ENCODE data around the gene JSRP1.

JSRP1 gene

DNA sequence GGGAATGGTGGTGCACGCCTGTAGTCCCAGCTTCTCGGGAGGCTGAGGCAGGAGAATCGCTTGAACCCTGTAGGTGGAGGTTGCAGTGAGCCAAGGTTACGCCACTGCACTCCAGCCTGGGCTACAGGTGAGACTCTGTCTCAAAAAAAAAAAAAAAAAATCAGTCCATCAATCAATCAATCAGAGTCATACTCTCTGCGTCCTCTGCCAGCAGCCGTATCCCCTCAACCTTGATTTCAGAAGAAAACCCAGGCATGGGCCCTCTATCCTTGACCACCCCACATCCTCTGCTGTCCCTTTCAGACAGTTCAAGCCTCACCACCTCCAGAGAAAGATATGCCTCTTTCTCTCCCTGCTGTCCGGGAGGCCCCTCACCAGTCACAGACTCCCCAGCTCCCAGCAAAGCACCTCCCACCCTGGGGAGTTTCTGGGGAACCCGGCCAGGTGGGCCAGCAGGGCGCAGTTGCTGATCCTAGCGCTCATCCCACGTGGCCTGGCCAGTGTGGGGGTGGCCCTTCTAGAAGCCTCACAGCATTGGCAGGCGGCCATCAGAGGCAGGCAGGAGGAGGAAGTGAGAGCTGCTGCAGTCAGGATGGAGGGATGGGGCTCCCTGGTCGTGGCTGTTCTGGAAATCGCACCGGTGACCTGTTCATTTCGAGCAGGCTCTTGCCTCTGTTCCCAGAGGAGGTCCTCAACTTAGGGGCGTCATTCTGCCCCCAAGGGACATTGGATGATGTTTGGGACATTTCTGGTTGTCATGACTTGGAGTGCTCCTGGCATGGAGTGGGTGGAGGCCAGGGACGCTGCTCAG lies 10.2 kb upstream of the JSRP1 start:
- peak; percentile 56 to 61 for DNase-seq (ENCODE audit: low read depth in 2 of 2)

DNA sequence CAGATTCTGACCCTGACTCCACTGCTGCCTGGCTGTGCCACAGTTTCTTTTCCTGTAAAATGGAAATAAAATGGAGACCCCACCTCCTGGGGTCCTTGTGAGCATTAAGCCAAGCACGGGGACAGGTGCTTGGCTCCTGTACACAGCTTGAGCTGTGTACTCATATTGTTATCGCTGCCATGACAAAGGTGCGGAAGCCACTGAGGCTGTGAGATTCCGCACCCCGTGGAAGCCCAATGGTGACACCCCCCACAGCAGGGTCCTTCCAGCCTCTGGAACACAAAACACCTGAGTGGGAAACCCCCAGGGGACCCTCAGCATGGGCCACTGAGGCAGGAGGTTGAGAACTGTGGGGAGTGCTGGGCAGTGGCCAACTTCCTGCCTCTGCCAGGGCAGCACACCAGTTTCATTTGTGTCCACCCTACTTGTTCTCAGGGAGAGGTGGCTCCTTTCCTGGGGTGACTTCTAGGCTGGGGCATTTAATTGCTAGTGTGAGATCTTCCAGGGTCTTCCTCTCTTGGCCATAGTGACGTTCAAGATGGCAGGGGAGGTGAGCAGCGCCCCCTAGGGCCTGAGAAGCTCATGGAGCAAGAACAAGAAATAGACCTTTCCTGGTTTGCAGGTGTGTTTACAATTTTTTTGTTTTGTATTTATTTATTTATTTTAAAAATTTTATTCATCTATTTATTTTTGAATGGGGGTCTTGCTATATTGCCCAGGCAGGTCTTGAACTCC lies 5.4 kb upstream of the JSRP1 start:
- no peak for DNase-seq (ENCODE audit: low read depth in 2 of 2)

DNA sequence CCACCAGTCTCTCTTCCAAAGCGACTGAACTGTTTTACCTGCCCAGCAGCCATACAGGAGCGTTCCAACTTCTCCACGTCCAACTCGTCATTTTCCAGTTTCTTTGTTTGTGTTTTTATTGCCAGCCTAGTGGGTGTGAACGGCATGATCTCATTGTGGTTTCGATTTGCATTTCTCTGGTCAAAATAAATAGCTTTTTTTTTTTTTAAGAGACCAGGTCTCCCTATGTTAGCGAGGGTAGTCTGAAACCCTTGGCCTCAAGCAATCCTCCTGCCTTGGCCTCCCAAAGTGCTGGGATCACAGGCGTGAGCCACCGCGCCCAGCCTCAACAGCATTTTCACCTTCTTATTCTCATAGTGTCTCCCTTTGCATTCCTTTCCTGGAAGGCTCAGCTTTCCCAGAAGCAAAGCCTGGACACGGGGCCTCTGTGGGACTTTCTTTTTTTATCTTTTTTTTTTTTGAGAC lies 4.2 kb upstream of the JSRP1 start:
- no peak for DNase-seq (ENCODE audit: low read depth in 2 of 2)

DNA sequence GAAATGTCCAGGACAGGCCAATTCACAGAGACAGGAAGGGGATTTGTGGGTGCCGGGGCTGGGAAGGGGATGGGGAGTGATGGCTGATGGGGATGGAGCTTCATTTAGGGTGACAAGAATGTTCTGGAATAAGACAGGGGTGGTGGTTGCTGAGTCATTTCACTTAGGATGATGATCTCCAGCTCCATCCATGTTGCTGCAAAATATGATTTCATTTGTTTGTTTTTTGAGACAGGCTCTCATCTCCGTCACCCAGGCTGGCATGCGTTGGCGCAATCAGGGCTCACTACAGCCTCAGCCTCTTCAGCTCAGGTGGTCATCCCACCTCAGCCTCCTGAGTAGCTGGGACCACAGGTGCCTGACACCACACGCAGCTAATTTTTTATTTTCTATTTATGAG lies 3.1 kb upstream of the JSRP1 start:
- DNase-seq (ENCODE audit: low read depth in 2 of 2), result no peak

DNA sequence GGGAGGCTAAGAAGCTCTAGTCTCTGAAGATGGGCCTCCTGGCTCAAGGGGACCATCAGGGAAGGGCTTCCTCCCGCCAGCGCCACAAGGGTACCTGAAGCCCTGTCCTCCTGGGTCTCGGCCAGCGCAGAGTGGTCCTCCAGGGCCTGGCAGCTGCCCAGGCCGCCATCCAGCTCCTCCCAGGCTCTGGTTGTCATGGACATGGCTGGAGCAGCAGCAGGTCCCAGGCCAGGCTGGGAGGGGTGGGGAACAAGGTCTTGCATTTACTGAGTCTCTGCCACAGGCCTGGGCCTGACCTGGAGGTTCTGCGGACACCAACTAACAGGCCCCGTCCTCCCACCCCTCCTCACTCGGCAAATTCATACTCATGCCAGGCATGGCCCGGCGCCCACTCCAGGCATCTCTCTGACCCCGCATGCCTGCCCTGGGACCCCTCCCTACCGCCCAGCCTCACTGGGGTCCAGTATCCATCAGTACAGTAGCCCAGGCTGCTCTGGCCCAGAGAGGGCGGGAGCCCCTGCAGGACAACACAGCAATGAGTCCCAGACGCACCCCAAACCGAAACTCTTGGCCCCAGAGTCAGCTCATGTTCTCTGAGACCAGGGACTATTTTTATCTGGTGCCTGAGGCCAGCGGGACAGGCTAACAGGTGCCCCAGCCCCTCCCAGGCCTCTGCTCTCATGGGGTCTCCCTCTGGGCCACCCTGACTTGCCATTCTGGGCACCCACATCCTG lies 938 bp downstream of the JSRP1 start:
- DNase-seq (ENCODE audit: low read depth in 2 of 2), result no peak

DNA sequence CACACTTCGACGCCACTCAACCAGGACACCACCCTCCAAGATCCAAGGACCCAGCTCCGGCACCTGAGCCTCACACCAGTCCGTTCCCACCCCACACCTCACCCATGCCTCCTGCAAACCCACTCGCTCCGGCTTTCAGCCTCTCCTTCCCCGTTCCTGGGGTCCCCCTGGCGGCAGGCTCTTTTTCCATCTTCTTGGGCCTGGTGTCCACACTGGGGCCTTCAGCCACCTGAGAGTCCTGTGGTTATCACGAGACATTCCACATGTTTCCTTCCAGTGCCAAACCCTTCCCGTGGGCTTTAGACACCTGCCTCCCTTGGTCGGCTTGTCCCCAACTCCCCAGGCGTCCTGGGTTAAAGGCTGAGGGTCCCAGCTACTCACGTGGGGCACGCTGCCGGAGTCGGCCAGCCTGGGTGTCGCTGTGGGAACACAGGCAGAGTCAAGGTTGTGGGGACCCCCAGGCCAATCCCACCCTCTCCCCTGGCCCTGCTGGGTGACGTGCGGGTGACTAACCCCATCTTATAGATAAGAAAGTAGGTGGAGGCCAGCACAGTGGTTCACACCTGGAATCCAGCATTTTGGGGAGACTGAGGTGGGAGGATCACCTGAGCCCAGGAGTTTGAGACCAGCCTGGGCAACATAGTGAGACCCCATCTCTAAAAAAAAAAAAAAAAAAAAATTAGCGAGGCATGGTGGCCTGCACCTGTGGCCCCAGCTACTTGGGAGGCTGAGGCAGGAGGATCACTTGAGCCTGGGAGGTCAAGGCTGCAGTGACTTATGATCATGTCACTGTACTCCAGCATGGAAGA lies 1.9 kb downstream of the JSRP1 start:
- DNase-seq (ENCODE audit: low read depth in 2 of 2), result no peak

DNA sequence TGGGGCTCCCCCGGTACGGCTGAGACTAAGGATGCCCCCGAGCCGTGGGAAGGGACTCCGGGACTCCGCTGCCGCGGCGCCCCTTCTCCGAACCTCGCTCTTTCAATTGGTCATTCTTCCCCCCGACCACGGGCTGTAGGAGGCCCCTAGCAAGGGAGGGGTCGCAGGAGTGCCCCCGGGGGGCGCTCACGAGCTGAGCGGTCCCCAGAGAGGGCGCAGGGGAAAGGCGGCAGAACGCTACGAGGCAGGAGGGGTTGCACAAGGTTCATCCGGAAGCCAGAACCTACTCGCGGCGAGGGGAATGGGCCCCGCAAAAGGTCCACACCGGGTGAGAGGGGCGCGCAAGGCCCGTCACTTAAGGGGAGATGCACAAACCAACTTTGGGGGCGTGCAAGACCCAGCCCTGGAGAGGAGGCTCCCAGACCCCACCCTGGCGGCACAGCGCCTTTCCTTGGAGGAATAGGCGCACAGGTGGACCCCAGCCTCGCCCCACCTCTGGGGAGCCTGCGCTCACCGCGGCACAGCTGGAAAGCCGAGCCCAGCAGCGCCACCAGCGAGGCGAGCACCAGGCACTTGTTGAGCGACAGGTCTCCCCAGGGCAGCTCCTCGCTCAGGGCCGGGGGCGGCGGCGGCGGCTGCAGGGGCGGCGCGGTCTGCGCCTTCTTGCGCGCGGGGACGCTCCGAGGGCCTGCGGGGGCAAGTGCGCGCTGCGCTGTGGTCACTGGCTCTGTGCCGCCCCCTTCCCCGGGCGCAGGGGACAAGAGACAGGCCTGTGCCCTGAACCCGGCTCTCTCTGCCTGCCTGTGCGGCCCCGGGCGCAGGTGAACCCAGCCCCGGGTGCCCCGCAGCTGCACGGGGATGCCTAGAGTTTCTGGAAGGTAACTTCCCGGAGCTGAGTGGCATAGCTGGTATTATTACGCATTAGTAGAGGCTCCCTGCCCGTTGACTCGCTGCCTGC lies 2.8 kb downstream of the JSRP1 start:
- DNase-seq (ENCODE audit: low read depth in 2 of 2), result no peak

DNA sequence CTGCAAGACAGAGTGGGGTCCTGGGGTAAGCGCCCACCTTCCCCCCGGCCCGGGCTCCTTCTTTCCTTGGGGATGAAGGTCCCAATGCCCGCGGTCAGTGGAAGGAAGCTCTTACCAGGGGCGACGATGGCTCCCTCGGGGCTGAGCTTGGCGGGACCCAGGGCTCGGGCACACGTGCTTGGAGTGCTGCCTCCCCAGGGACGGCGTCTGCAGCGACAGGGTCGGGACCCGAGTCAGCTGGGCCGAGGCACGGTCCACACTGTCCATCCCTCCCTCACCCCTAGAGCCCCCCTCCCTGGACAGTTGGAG lies 3.5 kb downstream of the JSRP1 start:
- DNase-seq (ENCODE audit: low read depth in 2 of 2), result no peak

DNA sequence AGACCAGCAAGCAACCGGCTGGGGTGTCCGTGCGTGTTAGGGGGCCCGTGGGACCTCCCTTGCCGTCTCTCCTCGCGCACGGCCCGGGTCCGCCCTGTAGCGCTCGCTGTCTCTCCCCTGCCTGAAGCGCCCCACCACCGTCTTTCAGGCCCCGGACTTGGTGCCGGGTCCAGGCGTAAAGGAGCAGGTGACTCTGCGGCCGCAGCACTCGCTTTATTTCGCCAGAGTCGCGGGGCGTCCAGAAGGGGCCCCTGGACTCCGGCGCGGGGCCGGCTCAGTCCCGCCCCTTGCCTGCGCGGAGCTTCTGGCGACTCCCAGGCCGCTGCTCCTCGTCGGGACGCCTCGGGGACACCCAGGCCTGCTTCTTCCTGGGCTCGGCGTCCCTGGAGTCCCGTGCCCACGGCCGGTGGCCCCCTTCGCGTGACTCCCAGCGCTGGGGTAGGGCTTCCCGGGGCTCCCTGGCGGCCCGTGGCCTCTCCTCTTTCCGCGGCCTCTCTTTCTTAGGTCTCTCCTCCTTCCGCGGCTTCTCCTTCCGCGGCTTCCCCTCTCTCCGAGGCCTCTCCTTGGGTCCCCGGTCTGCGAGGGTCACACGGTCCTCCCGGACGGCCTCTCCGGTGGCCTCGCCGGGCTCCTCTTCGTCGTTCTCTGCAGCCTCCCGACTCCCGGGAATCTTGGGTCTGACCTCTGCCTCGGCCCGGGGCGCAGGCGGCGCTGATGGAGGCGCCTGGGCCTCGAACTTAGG lies 4.0 kb downstream of the JSRP1 start:
- DNase-seq (ENCODE audit: low read depth in 2 of 2), result no peak

DNA sequence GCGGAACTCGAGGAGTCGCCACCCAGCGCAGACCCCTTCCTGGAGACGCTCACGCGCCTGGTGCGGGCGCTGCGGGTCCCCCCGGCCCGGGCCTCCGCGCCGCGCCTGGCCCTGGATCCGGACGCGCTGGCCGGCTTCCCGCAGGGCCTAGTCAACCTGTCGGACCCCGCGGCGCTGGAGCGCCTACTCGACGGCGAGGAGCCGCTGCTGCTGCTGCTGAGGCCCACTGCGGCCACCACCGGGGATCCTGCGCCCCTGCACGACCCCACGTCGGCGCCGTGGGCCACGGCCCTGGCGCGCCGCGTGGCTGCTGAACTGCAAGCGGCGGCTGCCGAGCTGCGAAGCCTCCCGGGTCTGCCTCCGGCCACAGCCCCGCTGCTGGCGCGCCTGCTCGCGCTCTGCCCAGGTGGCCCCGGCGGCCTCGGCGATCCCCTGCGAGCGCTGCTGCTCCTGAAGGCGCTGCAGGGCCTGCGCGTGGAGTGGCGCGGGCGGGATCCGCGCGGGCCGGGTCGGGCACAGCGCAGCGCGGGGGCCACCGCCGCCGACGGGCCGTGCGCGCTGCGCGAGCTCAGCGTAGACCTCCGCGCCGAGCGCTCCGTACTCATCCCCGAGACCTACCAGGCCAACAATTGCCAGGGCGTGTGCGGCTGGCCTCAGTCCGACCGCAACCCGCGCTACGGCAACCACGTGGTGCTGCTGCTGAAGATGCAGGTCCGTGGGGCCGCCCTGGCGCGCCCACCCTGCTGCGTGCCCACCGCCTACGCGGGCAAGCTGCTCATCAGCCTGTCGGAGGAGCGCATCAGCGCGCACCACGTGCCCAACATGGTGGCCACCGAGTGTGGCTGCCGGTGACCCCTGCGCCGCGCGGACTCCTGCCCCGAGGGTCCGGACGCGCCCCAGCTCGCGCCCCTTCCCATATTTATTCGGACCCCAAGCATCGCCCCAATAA lies 4.8 kb downstream of the JSRP1 start:
- no peak for DNase-seq (ENCODE audit: low read depth in 2 of 2)

DNA sequence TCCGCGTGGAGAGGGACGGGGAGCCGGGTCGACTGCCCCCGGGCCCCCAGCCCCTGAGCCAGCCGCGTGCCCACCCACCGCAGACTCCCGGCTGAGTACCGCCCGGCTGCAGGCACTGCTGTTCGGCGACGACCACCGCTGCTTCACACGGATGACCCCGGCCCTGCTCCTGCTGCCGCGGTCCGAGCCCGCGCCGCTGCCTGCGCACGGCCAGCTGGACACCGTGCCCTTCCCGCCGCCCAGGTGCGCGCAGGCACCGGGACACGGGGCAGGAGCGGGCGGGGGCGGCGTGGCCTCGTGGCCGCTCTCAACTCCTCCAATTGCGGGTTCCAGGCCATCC lies 5.5 kb downstream of the JSRP1 start:
- DNase-seq (ENCODE audit: low read depth in 2 of 2), result no peak

DNA sequence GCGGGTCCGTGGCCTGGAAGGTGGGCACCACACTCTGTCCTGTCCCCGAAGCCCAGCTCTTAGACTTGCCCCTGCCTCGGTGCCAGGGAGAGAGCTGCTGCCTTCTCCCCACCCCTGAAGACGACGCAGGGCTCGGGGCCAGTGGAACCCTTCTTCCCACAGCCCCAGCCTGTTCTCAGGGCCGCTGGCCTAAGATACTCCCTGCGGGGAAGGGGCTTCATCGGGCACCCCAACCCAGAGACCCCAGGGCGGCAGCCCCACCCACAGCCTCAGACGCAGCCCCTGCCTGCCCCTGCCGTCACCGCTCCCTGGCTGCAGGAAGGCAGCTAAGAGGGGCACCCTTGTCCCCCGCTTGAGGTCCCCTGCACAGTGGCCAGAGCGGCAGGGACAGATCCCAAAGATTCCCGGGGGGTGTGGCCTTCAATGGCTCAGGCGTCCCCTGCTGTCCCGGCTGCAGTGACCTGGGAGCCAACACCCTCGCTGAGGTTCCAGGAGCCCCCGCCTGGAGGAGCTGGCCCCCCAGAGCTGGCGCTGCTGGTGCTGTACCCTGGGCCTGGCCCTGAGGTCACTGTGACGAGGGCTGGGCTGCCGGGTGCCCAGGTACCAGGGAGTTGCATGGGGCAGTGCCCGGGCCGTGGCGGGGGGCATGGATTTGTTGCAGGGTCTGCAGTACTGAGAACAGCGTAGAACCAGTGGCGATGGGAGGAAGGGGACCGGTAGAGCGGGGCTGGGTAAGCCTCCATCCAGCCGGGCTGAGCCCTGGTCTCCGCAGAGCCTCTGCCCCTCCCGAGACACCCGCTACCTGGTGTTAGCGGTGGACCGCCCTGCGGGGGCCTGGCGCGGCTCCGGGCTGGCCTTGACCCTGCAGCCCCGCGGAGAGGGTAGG lies 6.1 kb downstream of the JSRP1 start:
- no peak for DNase-seq (ENCODE audit: low read depth in 2 of 2)

DNA sequence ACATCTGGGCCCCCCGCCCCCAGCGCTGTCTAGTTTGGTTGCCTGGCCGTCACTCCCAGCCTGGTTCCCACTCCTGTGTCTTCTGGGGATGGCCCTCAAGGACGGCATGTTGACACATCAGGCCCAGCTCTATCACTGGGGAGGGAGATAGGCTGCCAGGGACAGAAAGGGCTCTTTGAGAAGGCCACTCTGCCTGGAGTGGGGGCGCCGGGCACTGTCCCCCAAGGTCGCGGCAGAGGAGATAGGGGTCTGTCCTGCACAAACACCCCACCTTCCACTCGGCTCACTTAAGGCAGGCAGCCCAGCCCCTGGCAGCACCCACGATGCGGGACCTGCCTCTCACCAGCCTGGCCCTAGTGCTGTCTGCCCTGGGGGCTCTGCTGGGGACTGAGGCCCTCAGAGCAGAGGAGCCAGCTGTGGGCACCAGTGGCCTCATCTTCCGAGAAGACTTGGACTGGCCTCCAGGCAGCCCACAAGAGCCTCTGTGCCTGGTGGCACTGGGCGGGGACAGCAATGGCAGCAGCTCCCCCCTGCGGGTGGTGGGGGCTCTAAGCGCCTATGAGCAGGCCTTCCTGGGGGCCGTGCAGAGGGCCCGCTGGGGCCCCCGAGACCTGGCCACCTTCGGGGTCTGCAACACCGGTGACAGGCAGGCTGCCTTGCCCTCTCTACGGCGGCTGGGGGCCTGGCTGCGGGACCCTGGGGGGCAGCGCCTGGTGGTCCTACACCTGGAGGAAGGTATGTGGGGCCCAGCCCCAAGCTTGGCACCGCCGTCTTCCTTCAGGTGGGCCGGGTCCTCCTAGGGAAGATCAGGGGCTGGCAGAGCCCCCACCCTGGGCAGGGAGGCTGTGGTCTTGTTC lies 7.0 kb downstream of the JSRP1 start, which contains the start of gene AMH:
TSS of gene AMH (plus strand) at position 314 of the 857 bp plus-strand sequence. CDS start at position 324, 10 bp downstream.
- no peak for DNase-seq (ENCODE audit: low read depth in 2 of 2)

DNA sequence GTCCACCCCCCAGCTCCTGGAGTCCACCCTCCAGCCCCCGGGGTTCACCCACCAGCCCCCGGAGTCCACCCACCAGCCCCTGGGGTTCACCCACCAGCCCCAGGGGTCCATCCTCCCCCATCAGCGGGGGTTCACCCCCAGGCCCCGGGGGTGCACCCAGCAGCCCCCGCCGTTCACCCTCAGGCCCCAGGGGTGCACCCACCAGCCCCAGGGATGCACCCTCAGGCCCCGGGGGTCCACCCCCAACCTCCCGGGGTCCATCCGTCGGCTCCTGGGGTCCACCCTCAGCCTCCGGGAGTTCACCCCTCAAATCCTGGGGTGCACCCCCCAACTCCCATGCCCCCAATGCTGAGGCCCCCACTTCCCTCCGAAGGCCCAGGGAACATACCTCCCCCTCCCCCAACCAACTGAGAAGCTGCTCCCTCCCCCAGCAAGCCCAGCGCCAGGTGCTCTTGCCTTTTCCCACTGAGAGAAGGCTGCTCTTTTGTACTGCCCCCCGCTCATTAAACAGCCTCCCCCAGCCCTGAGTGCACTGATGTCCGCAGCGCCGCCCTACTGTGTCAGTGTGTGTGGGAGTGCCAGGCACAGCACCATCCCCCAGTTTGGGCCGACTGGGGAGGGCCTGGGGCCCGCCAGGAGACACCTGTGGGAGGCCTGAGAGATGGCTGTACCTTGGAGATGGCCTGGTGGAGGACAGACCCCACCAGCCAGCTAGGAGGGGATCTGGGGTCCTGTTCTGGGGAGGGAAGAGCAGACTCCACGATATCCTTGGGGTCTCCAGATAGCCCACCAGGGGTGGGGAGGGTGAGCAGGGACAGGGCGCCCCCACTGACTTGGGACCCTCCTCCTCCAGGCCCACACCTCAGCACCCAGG lies 7.8 kb downstream of the JSRP1 start:
- DNase-seq (ENCODE audit: low read depth in 2 of 2), result no peak

DNA sequence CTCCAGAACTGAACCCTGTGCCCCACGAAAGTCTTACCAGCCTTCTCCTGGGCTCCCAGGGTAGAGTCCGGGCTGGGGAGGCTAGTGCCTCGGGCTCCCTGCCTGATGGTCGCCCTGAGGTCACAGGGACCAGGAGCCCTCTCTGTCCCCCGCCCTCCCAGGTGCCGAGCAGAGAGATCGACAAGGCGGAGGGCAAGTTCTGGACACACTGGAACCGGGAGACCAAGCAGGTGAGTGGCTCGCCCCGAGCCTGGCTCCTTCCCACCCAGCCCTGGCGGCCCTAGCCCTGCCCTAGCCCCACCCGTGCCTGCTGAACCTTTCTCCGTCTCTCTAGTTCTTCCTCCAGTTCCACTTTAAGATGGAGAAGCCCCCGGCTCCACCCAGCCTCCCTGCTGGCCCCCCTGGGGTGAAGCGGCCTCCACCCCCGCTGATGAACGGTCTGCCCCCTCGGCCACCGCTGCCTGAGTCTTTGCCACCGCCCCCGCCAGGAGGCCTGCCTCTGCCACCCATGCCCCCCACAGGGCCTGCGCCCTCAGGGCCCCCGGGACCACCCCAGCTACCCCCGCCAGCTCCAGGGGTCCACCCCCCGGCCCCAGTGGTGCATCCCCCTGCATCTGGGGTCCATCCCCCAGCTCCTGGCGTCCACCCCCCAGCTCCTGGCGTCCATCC lies 8.7 kb downstream of the JSRP1 start:
- no peak for DNase-seq (ENCODE audit: low read depth in 2 of 2)
